Liver (tissue), 9 donors: ENCODE data around the gene KIF2C. TPM values are rescaled to one million over a fixed set of nuclear protein-coding genes. Genes with fewer than 3 reads are reported as not detected.

Experiments used
- DNase-seq: peaks from one replicate; pipeline ENCODE4 v3.0.0-alpha.2; 2017; ENCODE audit warnings: low spot score
- H3K27ac ChIP-seq, 2 donors: one replicate each; pipeline ENCODE4 v1.7.0; 2013; ENCODE audit warnings: inconsistent platforms in 2 of 2, low read length in 2 of 2, control low read depth in 1 of 2, low read depth in 1 of 2, mild to moderate bottlenecking in 1 of 2
- H3K27me3 ChIP-seq, 4 donors: one replicate each; pipeline versions ENCODE4 v1.6.1 to v1.7.0; 2013; ENCODE audit warnings: low read length in 3 of 4, inconsistent platforms in 1 of 4, mild to moderate bottlenecking in 1 of 4, moderate library complexity in 1 of 4; ENCODE audit not compliant: control insufficient read depth in 4 of 4, insufficient read depth in 4 of 4
- H3K36me3 ChIP-seq, 4 donors: one replicate each; pipeline versions ENCODE4 v1.6.1 to v1.7.0; 2013; ENCODE audit warnings: low read length in 3 of 4, mild to moderate bottlenecking in 3 of 4, low read depth in 1 of 4, moderate library complexity in 1 of 4; ENCODE audit not compliant: control insufficient read depth in 4 of 4, insufficient read depth in 3 of 4
- H3K4me1 ChIP-seq, 4 donors: one replicate each; pipeline versions ENCODE4 v1.6.1 to v1.7.0; 2013; ENCODE audit warnings: low read length in 3 of 4, mild to moderate bottlenecking in 3 of 4, moderate library complexity in 1 of 4; ENCODE audit not compliant: control insufficient read depth in 4 of 4, insufficient read depth in 4 of 4
- H3K4me3 ChIP-seq, 3 donors: one replicate each; pipeline versions ENCODE4 v1.6.1 to v1.7.0; 2013; ENCODE audit warnings: low read length in 3 of 3, control low read depth in 1 of 3, low read depth in 1 of 3, mild to moderate bottlenecking in 1 of 3
- H3K9ac ChIP-seq, 2 donors: one replicate each; pipeline ENCODE4 v1.7.0; 2013; ENCODE audit warnings: low read length in 2 of 2, mild to moderate bottlenecking in 2 of 2, moderate library complexity in 2 of 2, control low read depth in 1 of 2, low read depth in 1 of 2
- H3K9me3 ChIP-seq, 4 donors: one replicate each; pipeline versions ENCODE4 v1.6.1 to v1.7.0; 2013; ENCODE audit warnings: low read length in 3 of 4; ENCODE audit not compliant: control insufficient read depth in 4 of 4
- EGR1 ChIP-seq, 2 donors: IDR thresholded peaks; 2 replicates each; pipeline ENCODE4 v1.6.1; 2016 to 2018; ENCODE audit warnings: antibody characterized with exemption in 2 of 2, low read depth in 2 of 2
- FOXA2 ChIP-seq: IDR thresholded peaks from 2 replicates; pipeline ENCODE4 v1.6.1; 2016; ENCODE audit warnings: antibody characterized with exemption
- GABPA ChIP-seq, 2 donors: IDR thresholded peaks in 1 of 2; conservative IDR thresholded peaks in 1 of 2; 2 replicates each; pipeline ENCODE4 v1.6.1; 2016; ENCODE audit warnings: antibody characterized with exemption in 2 of 2, mild to moderate bottlenecking in 1 of 2, moderate library complexity in 1 of 2
- HNF4A ChIP-seq, 2 donors: conservative IDR thresholded peaks; 2 replicates each; pipeline ENCODE4 v1.6.1; 2016; ENCODE audit warnings: antibody characterized with exemption in 2 of 2, mild to moderate bottlenecking in 2 of 2
- JUND ChIP-seq, 2 donors: IDR thresholded peaks; 2 replicates each; pipeline ENCODE4 v1.6.1; 2016; ENCODE audit warnings: antibody characterized with exemption in 2 of 2
- RAD21 ChIP-seq, 2 donors: IDR thresholded peaks; 2 replicates each; pipeline ENCODE4 v1.6.1; 2016; ENCODE audit warnings: antibody characterized with exemption in 2 of 2, mild to moderate bottlenecking in 2 of 2
- RXRA ChIP-seq, 2 donors: IDR thresholded peaks; 2 replicates each; pipeline ENCODE4 v1.6.1; 2017 to 2018; ENCODE audit warnings: antibody characterized with exemption in 2 of 2, mild to moderate bottlenecking in 1 of 2
- TAF1 ChIP-seq: conservative IDR thresholded peaks from 2 replicates; pipeline ENCODE4 v1.6.1; 2016; ENCODE audit warnings: antibody characterized with exemption, mild to moderate bottlenecking
- YY1 ChIP-seq: IDR thresholded peaks from 2 replicates; pipeline ENCODE4 v1.6.1; 2016; ENCODE audit warnings: antibody characterized with exemption, mild to moderate bottlenecking
- WGBS: extraction: QIAGEN DNeasy Blood & Tissue Kit; methylation state at CpG from one replicate; pipeline ENCODE4 v1.1.7; 2013; 5-methylcytosine and 5-hydroxymethylcytosine counted together
- polyA plus RNA-seq, 2 donors: library from polyadenylated mRNA; stranded (reverse) in 1 of 2; unstranded in 1 of 2; fragments of 200-250 nt in 1 of 2; fragments of >200 nt in 1 of 2; fragmentation: Nextera tagmentation in 1 of 2; extraction: Ambion mirVana in 1 of 2; gene quantifications; one replicate each; pipeline versions ENCODE4 v1.2.1 to v1.2.3, GENCODE V29; 2013 to 2015
- total RNA-seq, 2 donors: library from RNA; depleted of rRNA; stranded (reverse); fragments of >200 nt; gene quantifications; one replicate each; pipeline ENCODE4 v1.2.3, GENCODE V29; 2014
- TF ChIP-seq, protein P1 (sequence below): IDR thresholded peaks from 2 replicates; pipeline ENCODE4 v1.6.1; 2016; ENCODE audit warnings: antibody characterized with exemption
- TF ChIP-seq, protein P2 (sequence below): IDR thresholded peaks from 2 replicates; pipeline ENCODE4 v1.6.1; 2016; ENCODE audit warnings: antibody characterized with exemption
- TF ChIP-seq, protein P3 (sequence below): IDR thresholded peaks from 2 replicates; pipeline ENCODE4 v1.6.1; 2016; ENCODE audit warnings: antibody characterized with exemption, mild to moderate bottlenecking
- TF ChIP-seq, protein P4 (sequence below): IDR thresholded peaks from 2 replicates; pipeline ENCODE4 v1.6.1; 2016; ENCODE audit warnings: antibody characterized with exemption
- donor health status: healthy.
- donor health status: healthy.
- donor health status: healthy.
- donor health status: healthy.
- donor health status: healthy.

Gene KIF2C
- total and polyA plus RNA-seq, 4 donors, result 0.17 to 26.7 (median 0.73) TPM

DNA sequence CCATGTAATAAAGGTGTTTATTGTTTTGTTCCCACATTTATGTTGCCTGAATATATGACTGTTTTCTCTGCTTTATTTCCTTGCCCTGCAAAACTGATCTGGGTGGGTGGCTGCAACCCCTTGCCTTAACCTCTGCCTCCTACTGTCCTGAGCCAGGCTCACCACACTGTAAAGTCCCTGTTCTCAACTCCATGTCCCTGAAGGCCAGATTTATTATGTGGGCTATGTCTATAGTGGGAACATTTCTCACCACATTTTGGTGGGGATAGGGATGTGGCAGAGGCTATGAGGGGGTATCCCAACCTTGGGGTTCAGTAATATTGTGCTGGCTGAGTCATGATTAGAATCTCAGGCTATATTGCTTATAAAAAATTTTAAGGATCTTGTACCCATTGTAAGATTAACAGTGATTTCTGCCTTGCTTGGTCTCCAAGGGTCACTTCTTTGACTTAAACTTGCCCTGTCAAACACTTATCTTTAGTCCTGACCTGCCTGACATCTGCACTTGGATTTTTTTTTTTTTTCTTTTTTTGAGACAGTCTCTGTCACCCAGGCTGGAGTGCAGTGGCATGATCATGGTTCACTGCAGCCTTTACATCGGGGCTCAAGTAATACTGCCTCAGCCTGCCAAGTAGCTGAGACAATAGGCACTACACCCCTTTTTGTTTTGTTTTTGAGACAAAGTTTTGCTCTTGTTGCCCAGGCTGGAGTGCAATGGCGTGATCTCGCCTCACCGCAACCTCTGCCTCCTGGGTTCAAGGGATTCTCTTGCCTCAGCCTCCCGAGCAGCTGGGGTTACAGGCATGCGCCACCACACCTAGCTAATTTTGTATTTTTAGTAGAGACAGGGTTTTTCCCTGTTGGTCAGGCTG lies 39.3 kb downstream of the KIF2C start:
- H3K4me1 ChIP-seq, result peaks cover 2 to 19% (median 11%) of the 10 kb centered on the region in 4 donors
- H3K27me3 ChIP-seq, result no peaks in the 10 kb centered on the region
- WGBS, result 96% methylated on average over 6 of the region's 6 CpGs
- no peak for DNase-seq
- no peak overlapping the region for H3K4me3 ChIP-seq
- no peak overlapping the region for H3K9ac ChIP-seq
- TF ChIP-seq, protein P1, sequence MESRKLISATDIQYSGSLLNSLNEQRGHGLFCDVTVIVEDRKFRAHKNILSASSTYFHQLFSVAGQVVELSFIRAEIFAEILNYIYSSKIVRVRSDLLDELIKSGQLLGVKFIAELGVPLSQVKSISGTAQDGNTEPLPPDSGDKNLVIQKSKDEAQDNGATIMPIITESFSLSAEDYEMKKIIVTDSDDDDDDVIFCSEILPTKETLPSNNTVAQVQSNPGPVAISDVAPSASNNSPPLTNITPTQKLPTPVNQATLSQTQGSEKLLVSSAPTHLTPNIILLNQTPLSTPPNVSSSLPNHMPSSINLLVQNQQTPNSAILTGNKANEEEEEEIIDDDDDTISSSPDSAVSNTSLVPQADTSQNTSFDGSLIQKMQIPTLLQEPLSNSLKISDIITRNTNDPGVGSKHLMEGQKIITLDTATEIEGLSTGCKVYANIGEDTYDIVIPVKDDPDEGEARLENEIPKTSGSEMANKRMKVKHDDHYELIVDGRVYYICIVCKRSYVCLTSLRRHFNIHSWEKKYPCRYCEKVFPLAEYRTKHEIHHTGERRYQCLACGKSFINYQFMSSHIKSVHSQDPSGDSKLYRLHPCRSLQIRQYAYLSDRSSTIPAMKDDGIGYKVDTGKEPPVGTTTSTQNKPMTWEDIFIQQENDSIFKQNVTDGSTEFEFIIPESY, result no peak
- TF ChIP-seq FOXA2 (no peak), TAF1 (no peak)
- no peak overlapping the region for H3K27ac ChIP-seq
- H3K36me3 ChIP-seq, result peaks cover 5 to 29% (median 18%) of the 10 kb centered on the region in 4 donors
- H3K9me3 ChIP-seq, result no peaks in the 10 kb centered on the region

DNA sequence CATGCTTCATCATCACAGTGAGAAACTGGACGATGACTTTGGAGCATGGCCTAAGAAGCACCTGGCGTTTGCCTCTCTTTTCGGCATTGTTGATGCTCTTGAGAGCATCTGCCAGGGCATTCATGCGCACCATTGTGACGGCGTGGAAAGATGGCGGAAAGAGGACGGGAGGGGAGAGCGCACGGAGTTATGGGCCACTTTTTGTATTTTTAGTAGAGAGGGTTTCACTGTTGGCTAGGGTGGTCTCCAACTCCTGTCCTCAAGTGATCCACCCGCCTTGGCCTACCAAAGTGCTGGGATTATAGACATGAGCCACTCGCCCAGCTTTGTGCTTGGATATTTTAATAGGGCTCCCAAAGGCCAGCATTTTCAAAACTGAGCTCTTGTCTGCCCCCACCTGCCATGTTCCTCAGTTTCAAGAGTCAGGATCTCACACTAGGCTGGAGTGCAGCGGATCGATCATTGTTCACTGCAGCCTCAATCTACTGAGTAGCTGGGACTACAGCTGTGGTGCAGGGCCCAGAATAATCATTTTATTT lies 41.0 kb downstream of the KIF2C start:
- Histone ChIP-seq H3K27ac (no peak overlapping the region), H3K4me3 (no peak overlapping the region), H3K36me3 (peaks cover 5 to 29% (median 18%) of the 10 kb centered on the region in 4 donors), H3K9me3 (no peaks in the 10 kb centered on the region), H3K4me1 (peaks cover 4 to 25% (median 13%) of the 10 kb centered on the region in 4 donors), H3K9ac (no peak overlapping the region), H3K27me3 (no peaks in the 10 kb centered on the region)
- TF ChIP-seq GABPA (IDR thresholded peaks at IDR 0.05 in 1 of 2, conservative IDR thresholded peaks at IDR 0.05 in 1 of 2) (no peak), YY1 (no peak), EGR1 (IDR thresholded peaks at IDR 0.05; ENCODE audit: low read depth in 2 of 2) (no peak), FOXA2 (no peak), RAD21 (IDR thresholded peaks at IDR 0.05) (no peak), JUND (IDR thresholded peaks at IDR 0.05) (no peak), HNF4A (conservative IDR thresholded peaks at IDR 0.05) (no peak), TAF1 (no peak), RXRA (IDR thresholded peaks at IDR 0.05) (no peak)
- TF ChIP-seq, protein P2, sequence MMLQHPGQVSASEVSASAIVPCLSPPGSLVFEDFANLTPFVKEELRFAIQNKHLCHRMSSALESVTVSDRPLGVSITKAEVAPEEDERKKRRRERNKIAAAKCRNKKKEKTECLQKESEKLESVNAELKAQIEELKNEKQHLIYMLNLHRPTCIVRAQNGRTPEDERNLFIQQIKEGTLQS, result no peak
- TF ChIP-seq, protein P3, sequence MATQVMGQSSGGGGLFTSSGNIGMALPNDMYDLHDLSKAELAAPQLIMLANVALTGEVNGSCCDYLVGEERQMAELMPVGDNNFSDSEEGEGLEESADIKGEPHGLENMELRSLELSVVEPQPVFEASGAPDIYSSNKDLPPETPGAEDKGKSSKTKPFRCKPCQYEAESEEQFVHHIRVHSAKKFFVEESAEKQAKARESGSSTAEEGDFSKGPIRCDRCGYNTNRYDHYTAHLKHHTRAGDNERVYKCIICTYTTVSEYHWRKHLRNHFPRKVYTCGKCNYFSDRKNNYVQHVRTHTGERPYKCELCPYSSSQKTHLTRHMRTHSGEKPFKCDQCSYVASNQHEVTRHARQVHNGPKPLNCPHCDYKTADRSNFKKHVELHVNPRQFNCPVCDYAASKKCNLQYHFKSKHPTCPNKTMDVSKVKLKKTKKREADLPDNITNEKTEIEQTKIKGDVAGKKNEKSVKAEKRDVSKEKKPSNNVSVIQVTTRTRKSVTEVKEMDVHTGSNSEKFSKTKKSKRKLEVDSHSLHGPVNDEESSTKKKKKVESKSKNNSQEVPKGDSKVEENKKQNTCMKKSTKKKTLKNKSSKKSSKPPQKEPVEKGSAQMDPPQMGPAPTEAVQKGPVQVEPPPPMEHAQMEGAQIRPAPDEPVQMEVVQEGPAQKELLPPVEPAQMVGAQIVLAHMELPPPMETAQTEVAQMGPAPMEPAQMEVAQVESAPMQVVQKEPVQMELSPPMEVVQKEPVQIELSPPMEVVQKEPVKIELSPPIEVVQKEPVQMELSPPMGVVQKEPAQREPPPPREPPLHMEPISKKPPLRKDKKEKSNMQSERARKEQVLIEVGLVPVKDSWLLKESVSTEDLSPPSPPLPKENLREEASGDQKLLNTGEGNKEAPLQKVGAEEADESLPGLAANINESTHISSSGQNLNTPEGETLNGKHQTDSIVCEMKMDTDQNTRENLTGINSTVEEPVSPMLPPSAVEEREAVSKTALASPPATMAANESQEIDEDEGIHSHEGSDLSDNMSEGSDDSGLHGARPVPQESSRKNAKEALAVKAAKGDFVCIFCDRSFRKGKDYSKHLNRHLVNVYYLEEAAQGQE, result no peak
- TF ChIP-seq, protein P4, sequence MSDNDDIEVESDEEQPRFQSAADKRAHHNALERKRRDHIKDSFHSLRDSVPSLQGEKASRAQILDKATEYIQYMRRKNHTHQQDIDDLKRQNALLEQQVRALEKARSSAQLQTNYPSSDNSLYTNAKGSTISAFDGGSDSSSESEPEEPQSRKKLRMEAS, result no peak
- no peak for DNase-seq
- WGBS, result 97% methylated on average over 14 of the region's 14 CpGs
